Activated CD4-positive, alpha-beta T cell treated with anti-CD3 and anti-CD28 coated beads, Interleukin-2, amount 50 U/mL, for 48 hours (primary cell): Measurements from ENCODE around the gene CGA.
"Not testable (repeated sequence)": the region's sequence is repeated elsewhere in the genome, so short reads cannot be mapped to it uniquely, and the experiment has no call there.

Experiments
- DNase-seq, 2 experiments: peaks; one replicate each; pipeline ENCODE4 v3.0.0-alpha.2; 2020

Gene CGA

DNA sequence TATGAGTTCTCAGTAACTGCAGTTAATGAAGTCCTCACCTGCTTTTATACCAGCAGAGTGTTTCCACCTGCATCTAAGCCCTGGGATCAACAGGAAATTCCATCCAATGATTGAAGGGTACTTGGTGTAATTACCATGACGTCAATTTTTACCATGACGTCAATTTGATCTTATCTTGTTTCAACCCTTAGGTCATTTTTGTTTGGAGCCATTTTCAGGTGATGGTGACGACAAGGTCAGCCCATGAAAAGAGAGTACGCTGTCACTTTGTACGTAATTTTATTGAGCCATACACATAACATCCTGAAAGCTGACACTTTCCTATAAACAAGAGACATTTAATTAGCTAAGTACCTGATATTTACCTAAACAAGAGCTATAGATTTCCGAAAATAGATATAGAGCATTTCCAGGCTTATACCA, at the start of gene CGA:
TSS of gene CGA (minus strand) at position 20 of the 423 bp plus-strand sequence. CDS start 6,906 bp downstream, outside the sequence.
- DNase-seq: no peak

DNA sequence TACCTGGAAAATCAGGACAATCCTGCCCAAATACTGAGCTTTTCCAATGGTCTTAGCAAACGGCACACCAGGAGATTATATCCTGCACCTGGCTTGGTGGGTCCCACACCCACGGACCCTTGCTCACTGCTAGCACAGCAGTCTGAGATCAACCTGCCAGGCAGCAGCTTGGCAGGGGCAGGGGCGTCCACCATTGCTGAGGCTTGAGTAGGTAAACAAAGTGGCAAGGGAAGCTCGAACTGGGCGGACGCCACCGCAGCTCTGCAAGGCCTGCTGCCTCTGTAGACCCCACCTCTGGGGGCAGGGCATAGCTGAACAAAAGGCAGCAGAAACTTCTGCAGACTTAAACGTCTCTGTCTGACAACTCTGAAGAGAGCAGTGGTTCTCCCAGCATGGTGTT, 45.0 kb upstream of the CGA start:
- not testable (repeated sequence) for DNase-seq

DNA sequence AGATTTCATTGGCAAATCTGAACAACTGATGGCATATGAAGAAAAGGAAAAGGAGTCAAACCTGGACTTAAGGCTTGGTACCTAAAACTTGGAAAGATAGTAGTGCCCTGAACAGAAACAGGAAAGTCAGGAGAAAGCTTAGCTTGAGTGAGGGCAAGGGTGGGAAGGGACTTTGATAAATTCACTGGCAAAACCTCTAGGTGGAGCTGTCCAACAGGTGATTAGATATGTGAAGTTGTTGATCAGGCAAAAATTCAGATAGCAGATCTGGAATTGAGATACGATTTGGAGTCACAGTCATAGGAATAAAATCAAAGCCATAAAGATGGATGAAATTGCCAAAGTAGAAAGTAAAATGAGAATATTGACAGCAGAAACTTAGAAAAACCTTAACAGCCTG, 44.3 kb upstream of the CGA start:
- DNase-seq: peak in 1 of 2 experiments; percentile 23

DNA sequence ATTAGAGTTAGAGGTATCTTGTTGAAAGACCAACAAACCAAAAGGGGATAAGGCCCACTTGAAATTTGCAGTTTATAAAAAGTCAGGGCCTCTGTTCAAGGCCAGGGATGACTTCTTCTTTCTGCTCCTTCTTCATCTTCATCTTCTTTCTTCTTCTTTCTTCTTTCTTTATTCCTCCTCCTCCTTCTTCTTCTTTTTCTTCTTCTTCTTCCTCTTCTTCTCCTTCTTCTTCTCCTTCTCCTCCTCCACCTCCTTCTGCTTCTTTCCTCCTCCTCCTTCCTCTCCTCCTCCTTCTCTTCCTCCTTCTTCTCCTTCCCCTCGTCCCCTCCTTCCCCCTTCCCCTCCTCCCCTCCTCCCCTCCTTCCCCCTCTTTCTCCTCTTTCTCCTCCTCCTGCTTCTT, 42.1 kb upstream of the CGA start:
- DNase-seq: no peak

DNA sequence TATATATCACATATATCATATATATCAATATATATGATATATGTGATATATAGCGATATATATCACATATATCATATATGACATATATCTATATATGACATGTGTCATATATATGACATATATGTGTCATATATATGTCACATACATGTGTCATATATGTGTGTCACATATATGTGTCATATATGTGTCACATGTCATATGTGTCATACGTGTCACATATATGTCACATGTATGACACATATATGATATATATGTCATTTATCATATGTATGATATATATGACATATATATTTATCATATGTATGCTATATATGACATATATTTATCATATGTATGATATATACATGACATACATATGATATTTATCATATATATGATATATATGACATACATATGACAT, 32.8 kb upstream of the CGA start:
- DNase-seq: no peak

DNA sequence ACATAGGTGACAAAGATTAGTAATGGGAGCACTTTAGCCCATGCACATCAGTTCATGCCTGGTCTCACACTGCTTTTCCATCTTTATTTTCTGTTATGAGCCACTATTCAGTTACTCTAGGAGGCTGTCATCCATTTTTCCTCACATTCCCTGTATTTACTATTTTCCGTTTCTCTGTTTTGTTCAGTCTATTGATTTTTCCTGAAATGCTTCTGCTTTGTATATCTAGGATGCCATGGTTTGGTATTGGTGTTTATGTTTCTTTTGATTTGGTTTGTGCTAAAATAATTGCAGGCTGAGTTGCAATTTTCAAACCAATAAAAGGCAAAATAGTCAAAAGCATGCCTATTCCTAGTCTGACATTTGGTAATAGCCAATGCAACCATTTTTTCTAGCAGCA, 31.6 kb upstream of the CGA start:
- DNase-seq: no peak

DNA sequence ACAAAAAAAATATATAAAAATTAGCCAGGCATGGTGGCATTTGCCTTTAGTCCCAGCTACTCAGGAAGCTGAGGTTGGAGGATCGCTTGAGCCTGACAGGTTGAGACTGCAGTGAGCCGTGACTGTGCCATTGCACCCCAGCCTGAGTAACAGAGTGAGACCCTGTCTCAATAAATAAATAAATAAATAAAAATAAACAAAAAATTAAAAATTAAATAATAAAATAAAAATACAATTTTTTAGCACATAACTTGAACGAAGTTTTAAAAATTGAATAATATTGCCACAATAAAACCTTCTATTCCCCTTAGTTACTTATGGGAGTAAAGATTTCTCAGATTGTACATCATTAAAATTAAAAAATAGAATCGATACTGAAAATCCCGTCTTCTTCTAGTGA, 29.2 kb upstream of the CGA start:
- DNase-seq: no peak

DNA sequence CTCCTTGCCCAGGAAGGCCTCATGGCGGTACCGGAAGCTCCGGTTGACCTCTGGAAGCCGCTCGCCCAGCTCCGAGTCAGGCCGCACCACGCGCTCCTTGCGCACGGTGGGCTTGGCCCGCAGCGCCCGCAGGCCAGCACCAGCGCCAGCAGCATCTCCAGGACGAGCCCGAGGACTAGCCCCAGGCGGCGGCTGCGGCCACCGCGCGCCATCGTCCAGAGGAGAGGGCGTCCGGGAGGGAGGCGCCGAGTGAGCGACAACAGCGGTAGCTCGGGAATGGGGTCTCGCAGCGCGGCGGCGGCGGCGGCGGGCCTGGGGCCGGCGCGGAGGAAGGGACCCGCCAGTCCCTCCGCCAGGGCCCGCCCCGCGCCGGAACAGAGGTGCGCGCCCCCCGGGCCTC, 27.6 kb upstream of the CGA start:
- DNase-seq: no peak

DNA sequence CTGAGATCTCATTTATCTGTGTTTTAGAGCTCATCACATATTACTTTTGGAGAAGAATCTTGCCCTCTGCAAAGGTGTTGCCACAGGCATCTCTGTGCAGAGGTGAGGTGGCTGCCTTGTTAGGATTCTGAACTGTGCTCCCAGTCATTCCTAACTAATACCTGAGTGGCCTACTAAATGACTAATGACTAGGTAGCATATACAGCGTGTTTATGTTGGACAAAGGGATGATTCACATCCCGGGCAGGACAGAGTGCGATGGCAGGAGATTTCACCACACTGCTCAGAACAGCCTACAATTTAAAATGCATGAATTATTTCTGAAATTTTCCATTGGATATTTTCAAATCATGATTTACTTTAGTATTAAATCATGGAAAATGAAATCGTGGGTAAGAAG, 23.1 kb upstream of the CGA start:
- no peak for DNase-seq

DNA sequence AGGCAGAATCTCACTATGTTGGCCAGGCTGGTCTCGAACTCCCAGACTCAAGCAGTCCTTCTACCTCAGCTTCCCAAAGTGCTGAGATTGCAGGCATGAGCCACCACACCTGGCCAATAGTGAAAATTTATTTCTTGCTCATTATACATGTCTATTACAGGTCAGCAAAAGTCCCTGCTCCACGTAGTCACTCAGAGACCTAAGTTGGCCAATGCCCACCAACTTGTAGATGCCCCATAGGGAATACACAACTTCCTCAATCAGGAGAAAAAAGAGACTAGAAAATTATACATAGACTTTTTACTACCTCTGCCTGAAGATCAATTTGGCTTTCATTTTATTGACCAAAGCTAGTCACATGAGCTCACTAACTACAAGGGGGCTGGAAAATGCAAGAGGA, 22.0 kb upstream of the CGA start:
- no peak for DNase-seq

DNA sequence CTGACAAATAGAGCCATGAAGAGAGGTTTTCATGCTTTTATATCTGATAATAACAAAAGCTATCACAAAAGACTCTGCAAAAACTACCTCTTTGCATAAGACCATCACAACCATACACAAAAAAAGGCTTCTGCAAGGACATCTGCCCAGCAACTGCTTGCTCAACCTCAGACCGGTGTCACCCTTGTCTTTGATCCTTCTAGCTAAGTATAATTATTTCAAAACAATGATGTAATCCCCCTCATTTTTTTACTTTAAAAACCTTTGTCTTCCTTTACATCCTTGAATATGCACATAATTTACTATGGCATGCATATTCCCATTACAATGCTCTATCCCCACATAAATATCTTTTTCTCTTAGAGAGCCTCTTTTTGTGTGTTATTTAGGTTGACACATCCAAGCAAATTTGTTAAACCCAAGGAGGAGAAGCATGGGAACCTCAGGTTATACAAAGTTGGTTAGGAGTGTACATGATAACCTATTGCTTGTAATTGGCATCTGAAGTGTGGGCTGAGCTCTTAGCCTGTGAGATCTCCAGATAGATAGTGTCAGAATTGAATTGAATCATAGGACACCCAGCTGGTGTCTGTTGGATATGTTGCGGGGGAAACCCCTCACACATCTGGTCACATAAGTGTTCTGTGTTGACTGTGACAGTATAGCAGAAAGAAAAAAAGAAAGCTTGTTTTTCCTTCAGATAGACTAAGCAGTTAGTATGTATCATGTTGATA, 20.7 kb upstream of the CGA start:
- DNase-seq: no peak

DNA sequence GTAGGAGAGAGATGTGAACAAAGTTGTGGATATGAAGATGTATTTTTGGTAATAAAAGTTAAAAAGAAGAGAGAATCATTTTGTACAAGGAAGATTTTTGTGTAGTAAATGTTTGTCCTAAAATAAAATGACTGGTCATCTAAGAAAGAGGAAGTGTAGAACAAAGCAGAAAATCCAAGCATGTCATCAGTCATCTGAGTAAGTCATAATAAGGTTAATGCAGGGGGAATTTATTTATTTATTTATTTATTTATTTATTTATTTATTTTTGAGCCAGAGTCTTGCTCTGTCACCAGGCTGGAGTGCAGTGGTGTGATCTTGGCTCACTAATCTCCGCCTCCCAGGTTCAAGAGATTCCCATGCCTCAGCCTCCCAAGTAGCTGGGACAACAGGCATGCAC, 15.7 kb upstream of the CGA start:
- DNase-seq: no peak

DNA sequence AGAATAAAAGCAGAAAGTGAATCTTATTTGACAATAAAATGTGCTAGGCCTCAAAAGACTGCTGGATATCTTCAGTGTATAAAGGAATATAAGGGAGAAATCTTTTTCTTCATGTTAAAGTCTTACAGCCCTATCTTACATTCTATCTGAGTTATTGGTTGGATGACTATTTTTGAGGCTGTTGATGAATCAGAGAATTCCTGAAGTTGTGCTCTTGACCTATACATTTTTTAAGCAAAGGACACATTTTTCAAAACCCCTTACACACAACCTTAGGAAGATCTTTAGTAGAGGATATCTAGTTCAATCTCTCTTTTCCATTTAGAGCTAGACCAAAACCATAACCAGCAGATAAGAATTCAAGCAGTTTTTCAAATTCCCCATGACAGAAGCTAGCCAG, 10.9 kb upstream of the CGA start:
- DNase-seq: no peak

DNA sequence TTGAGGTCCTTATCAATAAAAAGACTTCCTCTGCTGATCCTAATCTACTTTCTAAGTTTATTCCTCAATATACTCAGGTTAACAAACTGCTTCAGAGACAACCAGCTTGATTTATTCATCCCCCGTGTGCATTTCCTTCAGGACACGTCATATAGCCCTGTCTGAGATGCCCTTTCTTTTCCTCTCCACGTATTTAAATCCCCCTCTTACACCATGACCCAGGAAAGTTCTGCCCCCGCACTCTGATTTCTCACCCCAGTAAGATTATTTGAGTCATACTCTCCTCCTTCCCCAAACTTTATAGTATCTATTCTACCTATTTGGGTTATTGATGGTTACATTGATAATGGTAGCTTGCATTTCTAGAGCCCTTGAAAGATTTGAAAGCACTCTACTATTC, 9.8 kb upstream of the CGA start:
- peak; percentile 9 to 25 for DNase-seq

DNA sequence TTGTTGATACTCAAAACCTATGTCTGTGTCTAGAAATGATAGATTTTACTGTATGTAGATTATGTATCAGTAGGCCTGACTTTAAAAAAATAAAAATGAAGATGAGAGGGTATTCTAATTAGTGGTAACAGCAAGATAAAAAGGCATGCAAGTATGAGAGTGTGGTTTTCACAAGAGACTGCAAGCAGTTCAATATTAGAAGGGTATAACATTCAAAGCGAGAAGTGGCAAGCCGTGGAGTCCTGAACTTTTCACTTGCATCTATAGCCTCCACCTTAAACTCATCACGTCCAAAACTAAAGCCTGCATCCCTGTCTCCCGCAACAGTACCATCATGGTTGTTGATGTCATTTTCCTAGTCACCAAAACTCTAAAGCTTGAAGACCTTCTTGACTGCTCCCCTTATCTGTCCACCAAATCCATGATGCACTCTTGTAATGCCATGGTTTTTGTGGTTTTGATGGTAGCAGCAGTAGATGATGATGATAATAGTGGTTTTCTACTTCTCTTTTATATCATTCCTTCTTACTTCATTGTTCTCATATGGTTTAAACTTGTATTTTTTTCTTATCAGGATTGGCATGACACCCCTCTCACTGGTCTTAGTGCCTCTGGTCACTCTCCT, 9.2 kb upstream of the CGA start:
- DNase-seq: peak in 1 of 2 experiments; percentile 7

DNA sequence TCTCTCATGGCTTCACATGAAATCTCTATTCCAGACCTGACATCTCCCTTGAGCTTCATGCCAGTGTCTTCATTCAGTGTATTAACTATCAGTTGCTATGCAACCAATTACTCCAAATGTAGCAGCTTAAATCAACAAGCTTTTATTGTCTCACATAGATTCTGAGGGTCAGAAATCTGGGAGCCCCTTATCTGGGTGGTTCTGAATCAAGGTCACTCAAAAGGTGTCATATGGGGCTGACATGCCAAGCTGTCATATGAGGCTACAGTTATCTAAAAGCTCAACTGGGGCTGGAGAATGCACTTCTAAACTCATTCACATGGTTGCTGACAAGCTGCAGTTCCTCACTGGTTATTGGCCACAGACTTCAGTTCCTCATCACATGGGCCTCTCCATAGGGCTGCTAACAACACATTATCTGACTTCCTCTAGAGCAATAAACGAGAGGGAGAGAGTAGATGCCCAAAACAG, 7.3 kb upstream of the CGA start:
- DNase-seq: no peak

DNA sequence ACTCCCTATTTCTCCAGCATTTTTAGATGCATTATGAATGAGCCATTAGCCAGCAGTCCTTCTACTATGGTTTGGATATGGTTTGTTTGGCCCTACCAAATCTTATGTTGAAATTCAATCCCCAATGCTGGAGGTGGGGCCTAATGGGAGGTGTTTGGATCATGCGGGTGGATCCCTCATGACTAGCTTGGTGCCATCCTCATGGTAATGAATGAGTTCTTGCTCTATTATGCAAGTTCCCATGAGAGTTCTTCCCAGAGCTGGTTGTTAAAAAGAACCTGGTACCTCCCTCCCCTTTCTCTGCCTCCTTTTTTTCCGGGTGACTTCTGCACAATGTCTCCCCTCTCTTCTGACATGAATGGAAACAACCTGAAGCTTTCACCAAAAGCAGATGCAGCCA, 6.2 kb upstream of the CGA start:
- DNase-seq: no peak

DNA sequence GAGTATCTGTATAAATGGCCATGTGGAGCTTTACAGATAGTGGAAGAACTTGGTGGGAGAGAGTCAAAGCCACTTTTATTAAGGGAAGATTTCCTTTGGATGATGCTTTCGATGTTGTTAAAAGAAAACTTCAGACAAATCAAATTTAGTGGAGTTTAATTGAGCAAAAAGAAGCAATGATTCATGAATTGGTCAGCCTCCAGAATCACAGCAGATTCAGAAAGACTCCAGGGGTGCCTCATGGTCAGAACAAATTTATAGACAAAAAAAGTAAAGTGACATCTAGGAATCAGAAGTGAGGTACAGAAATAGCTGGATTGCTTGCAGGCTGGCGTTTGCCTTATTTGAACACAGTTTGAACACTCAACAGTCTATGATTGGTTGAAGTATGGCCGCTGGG, 5.3 kb upstream of the CGA start:
- DNase-seq: no peak

DNA sequence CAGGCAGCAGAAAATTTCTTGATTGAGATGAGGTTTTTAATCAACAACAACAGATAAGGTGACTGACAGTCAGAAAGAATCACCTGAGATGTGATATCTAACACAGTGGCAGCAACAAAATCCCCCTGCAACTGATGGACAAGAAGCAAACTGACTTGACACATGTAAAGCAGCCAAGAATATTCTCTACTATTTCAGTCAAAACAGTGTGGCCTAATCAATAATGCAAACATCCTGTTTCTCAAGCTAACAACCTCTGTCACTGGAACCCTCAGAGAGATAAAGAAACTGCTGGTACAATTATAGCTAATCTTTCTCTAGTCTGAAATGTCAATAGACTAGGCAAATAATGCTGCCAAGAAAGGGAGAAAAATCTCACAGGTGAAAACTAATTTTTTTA, 4.6 kb upstream of the CGA start:
- DNase-seq: no peak

DNA sequence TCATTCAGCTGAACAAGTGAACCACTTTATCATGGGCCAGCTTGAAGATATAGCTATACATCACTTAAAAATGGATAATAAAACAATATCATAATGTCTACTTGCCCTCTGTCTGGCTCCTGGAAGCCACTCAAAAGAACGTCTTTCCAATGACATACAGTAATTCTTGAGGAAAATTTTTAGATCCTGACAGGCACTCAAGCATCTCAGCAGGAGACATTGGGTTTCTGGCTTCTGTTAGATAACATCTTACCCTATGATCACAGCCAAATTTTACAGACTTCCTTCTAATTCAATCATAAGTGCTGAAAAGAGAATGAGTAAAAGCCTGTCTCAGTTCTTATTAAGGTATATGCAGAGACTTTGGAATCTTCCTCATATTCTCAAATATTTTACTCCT, 330 bp downstream of the CGA start:
- no peak for DNase-seq

DNA sequence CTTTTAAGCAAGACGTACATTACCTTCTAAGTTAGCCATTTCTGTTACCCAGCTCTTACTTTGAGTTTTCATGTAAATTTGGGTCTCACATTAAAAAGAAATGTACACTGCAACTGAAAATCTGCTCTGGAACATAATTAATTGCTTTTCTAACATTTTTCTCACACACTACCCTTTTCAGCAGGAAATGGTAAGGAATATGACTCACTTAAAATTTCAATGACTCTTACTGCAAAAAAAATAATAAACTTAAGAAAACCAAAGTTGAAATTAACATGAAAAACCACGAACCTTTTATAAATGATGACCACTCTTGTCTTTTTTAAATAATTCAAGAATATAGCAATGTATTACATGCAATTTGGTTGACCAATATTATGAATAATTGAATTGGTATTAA, 1.3 kb downstream of the CGA start:
- no peak for DNase-seq

DNA sequence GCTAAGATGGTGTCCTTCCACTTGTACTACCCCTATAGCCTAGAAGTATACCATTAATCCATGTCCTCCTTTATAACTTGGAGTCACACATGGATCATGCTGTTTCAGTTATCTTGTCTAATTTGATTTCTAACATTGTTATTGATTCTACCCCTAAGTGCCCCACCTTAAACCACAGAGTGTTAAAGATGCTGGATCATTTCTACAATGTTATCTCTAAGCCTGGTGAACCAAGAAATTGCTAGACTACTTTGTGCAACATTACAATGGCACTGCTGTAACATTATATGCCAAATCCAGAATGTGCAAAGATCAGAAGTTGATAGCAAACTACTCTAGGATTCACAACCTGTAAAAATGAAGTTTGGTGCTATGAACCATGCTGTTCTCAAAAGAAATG, 1.7 kb downstream of the CGA start:
- no peak for DNase-seq

DNA sequence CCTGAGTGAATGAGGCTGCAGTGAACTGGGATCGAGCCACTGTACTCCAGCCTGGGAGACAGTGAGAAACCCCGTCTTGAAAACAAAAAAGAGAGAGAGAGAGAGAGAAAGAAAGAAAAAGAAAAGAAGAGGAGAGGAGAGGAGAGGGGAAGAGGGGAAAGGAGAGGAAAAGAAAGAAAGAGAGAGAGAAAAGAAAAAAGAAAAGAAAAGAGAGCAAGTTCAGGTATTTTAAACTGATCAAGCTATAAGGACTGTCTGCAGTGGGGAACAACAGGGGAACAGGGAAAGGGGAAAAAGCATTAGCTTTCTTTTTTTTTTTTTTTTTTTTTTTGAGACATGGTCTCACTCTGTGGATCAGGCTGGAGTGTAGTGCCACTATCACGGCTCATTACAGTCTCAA, 2.5 kb downstream of the CGA start:
- DNase-seq: no peak

DNA sequence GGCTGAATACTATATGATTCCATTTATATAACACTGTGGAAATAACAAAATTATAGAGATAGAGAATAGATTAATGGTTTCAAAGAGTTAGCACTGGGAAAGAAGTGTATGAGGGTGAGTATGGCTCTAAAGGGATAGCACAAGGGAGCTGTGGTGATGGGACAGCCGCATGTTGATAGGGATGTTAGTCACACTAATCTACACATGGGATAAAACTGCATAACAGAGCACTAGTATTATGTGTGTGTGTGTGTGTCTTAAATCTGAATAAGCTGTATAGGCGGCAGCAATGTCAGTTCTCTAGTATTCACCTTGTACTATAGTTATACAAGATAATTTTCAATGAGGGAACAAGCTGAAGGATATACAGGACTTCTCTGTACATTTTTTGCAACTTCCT, 5.8 kb downstream of the CGA start:
- DNase-seq: no peak

DNA sequence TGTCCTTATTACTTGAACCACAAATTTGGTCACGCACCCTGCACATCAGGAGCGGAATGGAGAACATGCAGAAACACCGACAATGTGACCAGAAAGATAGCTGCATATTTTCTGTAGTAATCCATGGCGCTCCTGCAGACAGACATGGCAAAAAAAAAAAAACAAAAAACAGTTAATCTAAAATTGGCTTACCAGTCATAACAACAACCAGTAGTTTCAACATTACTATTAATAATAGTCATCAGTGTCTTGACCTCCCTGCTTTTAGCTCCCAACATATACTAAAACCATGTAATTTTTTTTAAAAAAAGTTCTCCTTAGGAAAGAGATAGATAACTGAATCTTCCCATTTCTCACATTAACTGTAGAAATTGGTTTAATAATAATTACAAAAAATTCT, 6.8 kb downstream of the CGA start:
- DNase-seq: no peak
